ENCODE measurements around the gene DIP2A. TPM values are rescaled to one million over a fixed set of nuclear protein-coding genes. Genes with fewer than 3 reads are reported as not detected.
A peak's percentile ranks its signal among the peaks of the same experiment; 100 is the strongest.

The DIP2A gene
- total RNA-seq, 2 experiments from 2014 or later, result 61.2 to 66.1 TPM

GRCh38 chr21:46549650-46550049, 91.0 kb downstream of the DIP2A start:
- H3K36me3 ChIP-seq (ENCODE audit: insufficient read depth, low read length), result peaks cover 37% of the 10 kb centered on the region
- CTCF ChIA-PET, result interaction anchor here (0.6 kb wide), 1 partner anchor 24 kb away, joined by 3 read pairs; no protein-coding TSS in a partner anchor
- intact Hi-C loops (cut with DNase I, micrococcal nuclease), result loop anchor here (1.0 to 5.0 kb wide), 5 partner anchors 10 to 92 kb away; partner anchors contain the start of gene DIP2A (in 1 of the 2)

GRCh38 chr21:46550116-46550941, 91.6 kb downstream of the DIP2A start:
- TF ChIP-seq CTCF (IDR thresholded peaks at IDR 0.05), result no peak
- H3K27ac ChIP-seq (ENCODE audit: low read depth in 1 of 2, low read length in 2 of 2), result peak overlapping the region; percentile 76 to 87
- H3K27me3 ChIP-seq (ENCODE audit: control insufficient read depth in 1 of 2, insufficient read depth in 2 of 2, low read length in 2 of 2), result no peaks in the 10 kb centered on the region
- POLR2A ChIA-PET, result interaction anchor here (0.7 to 5.4 kb wide), 8 partner anchors 11 to 85 kb away, joined by 3 to 130 read pairs (median 8); partner anchors contain the start of gene PRMT2
- Mint-ChIP-seq H3K36me3 (ENCODE audit: low read depth) (peaks cover 69% of the 10 kb centered on the region), H3K4me1 (ENCODE audit: low read depth) (peaks cover 66% of the 10 kb centered on the region), H3K9me3 (peaks cover 2% of the 10 kb centered on the region), H3K27ac (peak overlapping the region; percentile 98), H3K4me3 (peak overlapping the region; percentile 58), H3K27me3 (no peaks in the 10 kb centered on the region)
- ATAC-seq (ENCODE audit: poor library complexity) (peak; percentile 82), DNase-seq (peak; percentile 45 to 88 (median 67))
- intact Hi-C loops (cut with DNase I, micrococcal nuclease), result loop anchor here (1.0 to 5.0 kb wide), 5 partner anchors 9 to 93 kb away; partner anchors contain the start of gene DIP2A (in 1 of the 2)
- peaks cover 40% of the 10 kb centered on the region for H3K36me3 ChIP-seq (ENCODE audit: insufficient read depth, low read length)
- H3K9me3 ChIP-seq (ENCODE audit: control insufficient read depth in 1 of 2, insufficient read depth in 1 of 2, low read length in 2 of 2), result no peaks in the 10 kb centered on the region
- H3K4me1 ChIP-seq (ENCODE audit: insufficient read depth, low read length), result peaks cover 66% of the 10 kb centered on the region
- no peak overlapping the region for H3K4me3 ChIP-seq (ENCODE audit: low read length)
- CTCF ChIA-PET, result interaction anchor here (0.9 to 2.7 kb wide), 3 partner anchors 9 to 86 kb away, joined by 3 to 12 read pairs (median 3); partner anchors contain the start of gene PRMT2

More at GRCh38 chr21:46549650-46550049, 91.0 kb downstream of the DIP2A start:
- H3K27ac Mint-ChIP-seq, result peak overlapping the region; percentile 98
- H3K4me3 Mint-ChIP-seq, result no peak overlapping the region
- DNase-seq (no peak), ATAC-seq (ENCODE audit: poor library complexity) (no peak)
- Histone ChIP-seq H3K27me3 (ENCODE audit: control insufficient read depth in 1 of 2, insufficient read depth in 2 of 2, low read length in 2 of 2) (no peaks in the 10 kb centered on the region), H3K4me1 (ENCODE audit: insufficient read depth, low read length) (peaks cover 62% of the 10 kb centered on the region), H3K27ac (ENCODE audit: low read depth in 1 of 2, low read length in 2 of 2) (peak overlapping the region; percentile 76 to 87), H3K4me3 (ENCODE audit: low read length) (no peak overlapping the region), H3K9me3 (ENCODE audit: control insufficient read depth in 1 of 2, insufficient read depth in 1 of 2, low read length in 2 of 2) (no peaks in the 10 kb centered on the region)
- POLR2A ChIA-PET, result no interaction called here
- peaks cover 71% of the 10 kb centered on the region for H3K4me1 Mint-ChIP-seq (ENCODE audit: low read depth)
- no peaks in the 10 kb centered on the region for H3K27me3 Mint-ChIP-seq
- H3K9me3 Mint-ChIP-seq, result peaks cover 2% of the 10 kb centered on the region
- peaks cover 70% of the 10 kb centered on the region for H3K36me3 Mint-ChIP-seq (ENCODE audit: low read depth)
- no peak for TF ChIP-seq CTCF (IDR thresholded peaks at IDR 0.05)

- peak overlapping the region; percentile 15 for H3K4me3 ChIP-seq (ENCODE audit: low read length)
- intact Hi-C loops (cut with DNase I, micrococcal nuclease), result loop anchor here (1.0 to 5.0 kb wide), 4 partner anchors 10 to 94 kb away; partner anchors contain the start of gene DIP2A (in 1 of the 2)
- Mint-ChIP-seq H3K36me3 (ENCODE audit: low read depth) (peaks cover 68% of the 10 kb centered on the region), H3K27ac (peak overlapping the region; percentile 98), H3K4me1 (ENCODE audit: low read depth) (peaks cover 77% of the 10 kb centered on the region), H3K27me3 (no peaks in the 10 kb centered on the region), H3K4me3 (peak overlapping the region; percentile 74), H3K9me3 (peaks cover 2% of the 10 kb centered on the region)
- TF ChIP-seq CTCF (IDR thresholded peaks at IDR 0.05), result no peak
- DNase-seq (peak in 11 of 14 experiments; percentile 13 to 76 (median 29)), ATAC-seq (ENCODE audit: poor library complexity) (no peak)
- peaks cover 64% of the 10 kb centered on the region for H3K4me1 ChIP-seq (ENCODE audit: insufficient read depth, low read length)
- POLR2A ChIA-PET, result interaction anchor here (0.6 to 5.4 kb wide), 25 partner anchors 9 to 381 kb away, joined by 3 to 130 read pairs (median 4); partner anchors contain the start of genes DIP2A, PRMT2 and S100B
- H3K27ac ChIP-seq (ENCODE audit: low read depth in 1 of 2, low read length in 2 of 2), result peak overlapping the region; percentile 76 to 87
- H3K9me3 ChIP-seq (ENCODE audit: control insufficient read depth in 1 of 2, insufficient read depth in 1 of 2, low read length in 2 of 2), result no peaks in the 10 kb centered on the region
- peaks cover 37% of the 10 kb centered on the region for H3K36me3 ChIP-seq (ENCODE audit: insufficient read depth, low read length)
- CTCF ChIA-PET, result interaction anchor here (0.9 to 2.7 kb wide), 7 partner anchors 8 to 88 kb away, joined by 3 to 12 read pairs (median 3); partner anchors contain the start of gene PRMT2
- no peaks in the 10 kb centered on the region for H3K27me3 ChIP-seq (ENCODE audit: control insufficient read depth in 1 of 2, insufficient read depth in 2 of 2, low read length in 2 of 2)
These were observed 93.0 kb downstream of the DIP2A start for GRCh38 chr21:46551636-46552241.
